Adipose tissue (tissue), 3 donors: ENCODE measurements around the gene FAM163B. TPM values are rescaled to one million over a fixed set of nuclear protein-coding genes. Genes with fewer than 3 reads are reported as not detected.
"Not testable (repeated sequence)": the region's sequence is repeated elsewhere in the genome, so short reads cannot be mapped to it uniquely, and the experiment has no call there.

Source experiments
- H3K27ac ChIP-seq: one replicate; pipeline ENCODE4 v1.5.1; 2013; ENCODE audit warnings: low read depth, low read length
- WGBS, 3 donors: extraction: QIAGEN DNeasy Blood & Tissue Kit; methylation state at CpG; one replicate each; pipeline ENCODE4 v1.1.7; 2013; 5-methylcytosine and 5-hydroxymethylcytosine counted together
- polyA plus RNA-seq, 3 donors: library from polyadenylated mRNA; stranded (reverse); fragments of 200-250 nt; gene quantifications; one replicate each; pipeline ENCODE4 v1.2.3, GENCODE V29; 2013
- donor health status: healthy with polysubstance abuse.
- donor health status: Bipolar disorder and iron deficiency.
- donor health status: healthy.

FAM163B gene
- polyA plus RNA-seq, 3 donors: not detected

DNA sequence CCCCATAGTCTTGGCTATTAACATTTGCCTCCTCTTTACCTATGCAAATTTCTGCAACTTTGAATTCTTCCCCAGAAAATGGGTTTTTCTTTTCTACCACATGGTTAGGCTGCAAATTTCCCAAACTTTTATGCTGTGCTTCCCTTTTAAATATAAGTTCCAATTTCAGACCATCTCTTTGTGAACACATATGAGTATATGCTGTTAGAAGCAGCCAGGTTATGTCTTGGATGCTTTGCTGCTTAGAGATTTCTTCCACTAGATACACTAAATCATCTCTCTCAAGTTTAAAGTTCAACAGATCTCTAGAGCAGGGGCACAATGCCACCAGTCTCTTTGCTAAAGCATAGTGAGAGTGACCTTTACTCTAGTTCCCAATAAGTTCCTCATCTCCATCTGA is 16.8 kb upstream of the FAM163B start:
- H3K27ac ChIP-seq: not testable (repeated sequence)

DNA sequence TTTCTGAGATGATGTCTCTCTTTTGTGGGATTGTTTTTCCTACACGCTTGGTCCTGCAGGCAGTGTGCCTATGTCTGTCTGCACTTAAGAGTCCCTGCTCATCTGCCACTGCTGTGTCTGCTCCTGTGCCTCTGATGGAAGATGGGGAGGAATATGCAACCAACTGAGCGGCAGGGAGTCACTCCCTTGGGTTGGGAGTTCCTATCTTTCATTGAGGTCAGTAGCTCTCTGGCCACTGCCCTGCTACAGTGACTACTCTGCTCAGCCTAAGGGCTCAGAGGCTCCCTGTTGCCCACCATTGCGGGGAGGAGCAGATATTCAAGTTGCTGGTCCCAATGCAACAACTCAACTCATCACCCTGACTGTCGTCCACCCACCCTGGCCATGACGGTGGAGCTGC is 13.4 kb upstream of the FAM163B start:
- WGBS, 3 donors: 47 to 68% (median 68%) methylated on average over 5 of the region's 5 CpGs
- no peak overlapping the region for H3K27ac ChIP-seq

DNA sequence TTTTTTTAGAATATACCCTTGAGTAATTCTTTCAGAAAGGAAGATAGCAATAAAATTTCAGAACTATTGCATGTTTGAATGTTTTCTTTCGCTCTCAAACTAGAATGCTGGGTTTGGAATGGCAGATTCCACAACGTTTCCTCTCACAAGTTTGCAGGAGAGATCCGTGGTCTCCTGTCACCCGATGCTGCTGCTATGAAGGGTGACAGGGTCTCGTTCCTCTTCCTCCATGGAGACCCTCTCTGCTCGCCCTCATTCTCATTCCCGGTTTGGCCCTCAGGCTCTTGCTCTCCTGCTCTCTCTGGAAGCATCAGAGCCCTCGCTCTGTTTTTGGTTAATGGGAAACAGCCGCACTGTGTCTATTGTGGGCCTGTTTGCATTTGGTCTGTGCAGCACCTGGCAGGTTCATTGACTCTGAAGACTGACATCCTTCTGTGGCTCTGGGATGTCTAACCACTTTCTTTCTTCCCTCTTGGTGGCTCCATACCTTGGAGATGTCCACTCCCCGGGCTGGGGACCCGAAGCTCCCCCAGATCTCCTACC is 12.6 kb upstream of the FAM163B start:
- H3K27ac ChIP-seq: no peak overlapping the region
- WGBS, 3 donors: 57 to 75% (median 75%) methylated on average over 11 of the region's 11 CpGs

DNA sequence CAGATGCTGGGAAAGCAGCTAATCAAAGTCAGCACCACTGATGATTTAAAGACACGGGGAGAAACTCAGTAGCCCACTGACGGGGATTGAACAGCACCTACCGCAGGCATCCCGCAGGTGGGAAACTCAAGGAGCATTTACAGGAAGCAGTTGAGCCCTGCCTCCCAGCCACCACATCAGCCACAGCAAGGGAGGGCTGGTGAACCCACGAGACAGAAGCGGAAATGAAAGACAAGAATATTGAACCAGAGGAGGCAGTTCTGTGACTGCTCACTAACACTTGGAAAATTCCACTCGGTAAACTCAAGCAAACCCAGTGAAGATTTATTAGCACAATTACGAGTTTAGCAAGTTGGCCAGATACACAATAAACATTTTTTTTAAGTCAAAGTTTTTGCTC is 10.6 kb upstream of the FAM163B start:
- WGBS, 3 donors: 11 to 17% (median 15%) methylated on average over 8 of the region's 8 CpGs
- no peak overlapping the region for H3K27ac ChIP-seq

DNA sequence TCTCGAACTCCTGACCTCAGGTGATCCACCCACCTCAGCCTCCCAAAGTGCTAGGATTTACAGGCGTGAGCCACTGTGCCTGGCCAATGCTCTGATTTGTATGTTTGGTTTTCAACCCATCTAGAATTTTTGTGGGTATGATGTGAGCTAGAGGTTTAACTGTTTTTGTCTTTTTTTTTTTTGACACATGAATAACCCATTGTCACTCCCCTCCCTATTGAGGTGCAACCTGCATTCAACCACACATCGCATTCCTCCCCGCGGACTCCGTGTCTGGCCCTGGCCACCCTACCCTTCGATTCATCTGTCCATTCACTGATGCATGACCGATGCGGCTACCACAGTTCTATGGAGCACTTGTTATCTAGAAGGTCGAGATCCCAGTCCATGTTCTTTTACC is 9.5 kb upstream of the FAM163B start:
- WGBS, 3 donors: 79 to 86% (median 86%) methylated on average over 10 of the region's 10 CpGs
- no peak overlapping the region for H3K27ac ChIP-seq

DNA sequence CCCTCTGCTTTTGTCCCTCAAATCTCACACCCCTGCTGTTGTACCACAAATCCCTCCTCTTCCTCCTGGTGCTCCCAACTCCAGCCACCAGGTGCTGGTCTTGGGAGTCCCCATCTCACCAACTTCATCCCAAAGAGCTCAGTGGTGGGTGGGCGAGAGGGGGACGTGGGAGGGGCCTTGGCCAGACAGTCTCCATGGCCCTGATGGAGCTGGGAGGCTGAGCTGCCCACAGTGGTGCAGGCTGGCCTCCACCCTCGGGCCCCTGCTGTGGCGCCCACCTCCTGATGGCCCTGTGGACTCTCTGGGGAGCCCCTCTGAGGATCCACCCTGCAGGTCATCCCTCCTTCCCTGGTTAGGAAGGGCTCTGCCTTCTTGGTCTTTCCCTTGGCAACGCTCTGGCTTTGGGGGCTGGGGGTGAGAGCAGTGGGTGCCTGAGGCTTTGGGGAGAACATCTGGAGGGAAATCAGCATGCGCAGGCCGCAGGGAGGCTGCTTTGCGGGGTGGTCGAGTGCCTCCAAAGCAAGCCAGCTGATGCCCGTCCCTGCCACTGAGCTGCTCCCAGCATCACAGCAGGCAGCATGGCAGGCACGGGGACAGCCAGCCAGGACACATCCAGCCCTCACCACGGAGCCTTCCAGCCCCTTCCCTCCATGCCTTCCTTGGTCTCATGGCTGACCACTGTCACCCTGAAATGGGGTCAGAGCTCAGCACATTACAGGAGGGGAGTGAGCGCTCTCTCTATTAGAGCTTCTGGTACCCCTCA is 7.6 kb upstream of the FAM163B start:
- no peak overlapping the region for H3K27ac ChIP-seq
- 76 to 81% (median 77%) methylated on average over 12 to 13 of the region's 13 CpGs for WGBS, 3 donors

DNA sequence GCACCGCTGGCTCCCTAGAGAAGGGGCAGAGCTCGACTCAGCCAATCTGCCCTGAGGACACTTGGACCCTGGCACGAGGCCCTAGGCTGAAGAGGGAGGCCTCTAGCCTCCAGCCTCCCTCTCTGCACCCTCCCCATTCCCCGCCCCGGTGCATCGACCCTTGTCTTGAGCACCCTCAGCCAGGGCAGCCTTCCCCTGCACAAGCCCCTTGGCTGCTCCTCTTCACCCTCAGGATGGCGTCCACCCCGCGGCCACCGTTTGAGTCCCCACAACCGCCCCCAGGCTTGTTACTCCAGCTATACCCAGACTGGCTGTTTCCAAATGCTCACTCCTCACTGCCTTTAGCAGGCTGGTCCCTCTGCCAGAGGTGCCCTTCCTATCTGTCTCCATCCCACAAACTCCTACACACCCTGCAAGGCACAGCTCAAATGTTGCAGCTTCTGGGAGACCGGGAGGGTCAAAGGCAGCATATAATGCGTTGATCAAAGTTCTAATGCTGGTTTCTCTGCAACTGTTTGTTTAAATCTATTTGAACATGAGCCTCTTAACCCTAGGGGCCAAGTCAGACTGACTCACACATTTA is 6.5 kb upstream of the FAM163B start:
- WGBS, 3 donors: 67 to 72% (median 71%) methylated on average over 12 to 13 of the region's 13 CpGs
- no peak overlapping the region for H3K27ac ChIP-seq

DNA sequence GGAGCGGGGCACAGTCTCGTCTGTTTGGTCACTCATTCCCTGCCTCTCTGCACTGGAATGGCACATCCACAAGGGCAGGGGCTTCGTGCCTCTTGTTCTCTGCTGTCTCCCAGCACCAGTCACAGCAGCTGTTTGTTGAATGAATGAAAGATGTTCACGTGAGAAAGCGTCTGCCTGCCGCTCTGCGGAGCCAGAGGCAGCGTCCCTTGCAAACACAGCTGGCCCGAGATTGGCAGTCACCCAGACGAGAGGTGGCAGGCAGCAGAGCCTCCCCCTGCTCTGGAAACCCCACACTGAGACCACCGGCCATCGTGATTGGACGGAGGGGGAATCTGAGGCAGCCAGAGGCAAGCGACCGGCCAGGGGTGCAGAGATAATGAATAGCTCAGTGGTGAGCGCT is 6.0 kb upstream of the FAM163B start:
- H3K27ac ChIP-seq: no peak overlapping the region
- WGBS, 3 donors: 31 to 40% (median 35%) methylated on average over 16 of the region's 16 CpGs

DNA sequence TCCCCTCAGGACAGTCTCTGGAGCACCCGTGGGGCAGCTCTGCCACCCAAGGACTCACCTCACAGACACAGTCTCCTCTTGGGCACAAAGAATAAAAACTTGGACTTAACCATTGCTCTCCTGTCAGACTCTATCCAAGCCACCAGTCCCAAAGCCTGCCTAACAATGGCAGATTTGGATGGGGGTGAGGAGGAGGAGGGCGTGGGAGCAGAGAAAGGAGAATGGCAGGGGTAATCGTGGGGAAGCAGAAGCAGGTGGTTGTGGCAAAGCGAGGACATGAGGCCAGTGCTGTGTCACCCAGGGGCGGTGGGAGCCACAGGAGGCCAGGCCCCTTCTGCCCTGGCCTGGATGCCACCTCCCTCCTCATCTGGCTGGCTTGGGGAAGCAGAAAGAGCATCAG is 5.5 kb upstream of the FAM163B start:
- H3K27ac ChIP-seq: no peak overlapping the region
- WGBS, 3 donors: 52 to 61% (median 60%) methylated on average over 5 of the region's 5 CpGs

DNA sequence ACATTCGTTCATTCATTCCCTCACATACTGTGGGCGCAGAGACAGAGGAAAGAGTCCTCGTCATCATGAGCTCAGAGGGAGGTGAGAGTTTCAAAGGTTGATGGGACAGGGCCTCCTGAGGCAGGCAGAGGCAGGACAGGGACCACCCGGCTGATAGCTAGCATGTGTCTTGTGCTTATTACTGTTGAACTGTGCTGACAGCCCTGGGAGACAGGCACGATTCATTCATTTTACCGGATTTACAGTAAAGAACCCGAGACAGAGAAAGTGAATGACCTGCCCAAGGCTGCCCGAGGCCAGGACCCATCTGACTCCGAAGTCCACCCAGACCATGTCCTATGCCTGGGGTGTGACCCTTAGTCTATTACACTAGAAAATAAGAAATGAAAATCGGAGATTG is 4.9 kb upstream of the FAM163B start:
- WGBS, 3 donors: 61 to 76% (median 71%) methylated on average over 10 of the region's 10 CpGs
- H3K27ac ChIP-seq: no peak overlapping the region

DNA sequence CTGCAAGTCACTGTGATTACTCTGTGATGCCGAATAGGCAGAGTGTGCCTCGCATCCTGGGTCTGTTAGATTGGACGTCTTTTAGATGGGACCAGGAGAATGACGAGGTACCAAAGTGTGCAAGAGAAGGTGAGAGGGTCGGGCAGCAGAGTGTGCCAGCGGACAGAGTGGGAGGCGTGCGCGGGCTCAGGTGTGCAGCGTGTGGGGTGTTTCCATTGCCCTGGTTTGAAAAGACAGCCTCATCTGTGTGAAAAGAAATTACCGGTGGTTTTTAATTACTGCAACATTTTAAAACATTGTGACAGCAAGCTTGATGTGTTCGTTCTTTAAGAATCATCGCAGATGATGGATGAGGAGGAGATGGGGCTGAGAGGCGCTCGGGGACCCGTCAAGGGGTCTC is 4.2 kb upstream of the FAM163B start:
- no peak overlapping the region for H3K27ac ChIP-seq
- WGBS, 3 donors: 75 to 79% (median 79%) methylated on average over 16 of the region's 16 CpGs

DNA sequence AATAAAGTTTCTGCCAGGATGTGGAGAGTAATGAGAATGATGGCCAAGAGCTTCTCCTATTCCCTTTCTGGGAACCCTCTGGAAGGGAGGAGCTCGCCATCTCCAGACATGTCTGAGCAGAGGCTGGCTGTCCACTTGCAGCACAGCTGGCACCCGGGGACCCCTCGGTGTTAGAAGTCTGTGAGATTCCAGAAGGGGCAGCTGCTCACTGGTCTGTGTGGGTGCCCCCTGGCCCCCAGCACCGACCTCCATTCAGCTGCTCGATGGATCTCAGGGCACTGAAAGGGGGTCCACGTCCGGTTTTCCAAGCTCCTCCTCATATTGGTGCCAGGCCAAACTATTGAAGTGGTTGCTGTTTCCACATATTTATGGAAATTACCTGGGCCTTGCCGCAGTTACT is 3.6 kb upstream of the FAM163B start:
- WGBS, 3 donors: 75 to 77% (median 77%) methylated on average over 8 of the region's 8 CpGs
- H3K27ac ChIP-seq: no peak overlapping the region

DNA sequence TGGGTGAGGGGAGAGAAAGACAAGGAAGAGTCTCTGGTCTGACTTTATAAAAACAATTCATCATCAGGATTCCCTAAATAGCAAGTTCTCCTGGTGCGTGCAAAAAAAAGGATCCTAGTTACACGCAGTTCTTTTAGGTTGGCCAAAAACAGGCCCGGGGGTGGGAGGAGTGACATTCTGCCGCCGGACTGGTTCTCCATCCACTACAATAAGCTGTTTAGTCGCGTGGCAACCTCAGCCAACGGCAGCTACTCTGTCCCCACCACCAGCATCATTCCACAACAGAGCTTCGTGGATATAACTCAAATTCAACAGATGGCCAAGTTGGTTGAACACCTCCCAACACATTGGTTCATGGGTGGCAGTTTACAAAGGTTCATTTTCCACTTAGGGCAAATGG is 2.9 kb upstream of the FAM163B start:
- H3K27ac ChIP-seq: no peak overlapping the region
- WGBS, 3 donors: 80 to 82% (median 81%) methylated on average over 9 of the region's 9 CpGs

DNA sequence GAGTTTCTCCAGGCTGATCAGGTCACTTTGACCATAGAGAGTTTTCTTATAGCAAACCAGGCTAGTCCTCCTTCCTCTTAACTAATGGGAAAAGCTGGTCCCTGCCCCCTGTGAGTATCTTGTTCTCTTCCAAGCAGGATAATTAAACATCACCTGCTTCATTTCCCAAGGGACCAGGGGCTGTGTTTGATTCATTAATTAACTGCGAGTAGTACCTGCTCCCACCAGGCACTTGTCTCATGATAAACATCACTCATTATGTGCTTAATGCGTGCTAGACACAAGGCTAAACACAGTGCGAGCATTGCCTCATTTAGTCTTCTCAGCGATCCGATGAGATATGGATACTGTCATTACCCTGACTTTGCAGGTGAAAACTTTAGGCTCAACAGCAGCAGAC is 1.7 kb upstream of the FAM163B start:
- no peak overlapping the region for H3K27ac ChIP-seq
- WGBS, 3 donors: 30 to 88% (median 77%) methylated on average over 5 of the region's 5 CpGs

DNA sequence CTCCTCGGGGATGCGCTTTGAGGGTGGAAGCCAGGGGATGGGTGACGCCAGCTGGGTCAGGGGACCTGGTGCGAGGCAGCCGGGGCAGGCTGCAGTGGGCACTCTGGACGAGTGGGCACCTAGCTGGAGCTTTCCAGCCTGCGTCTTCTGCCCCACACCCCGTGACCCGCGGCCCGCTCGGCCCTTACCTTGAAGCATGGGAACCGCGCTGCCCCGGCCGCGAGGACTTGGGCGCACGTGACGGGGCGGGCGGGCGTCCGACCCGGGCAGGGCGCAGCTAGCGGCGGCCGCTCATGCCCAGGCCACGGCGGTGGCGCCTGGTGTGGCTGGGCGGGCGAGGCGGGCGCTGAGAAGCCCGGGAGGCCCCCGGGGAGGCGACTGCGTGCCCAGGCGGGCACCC is 300 bp downstream of the FAM163B start:
- WGBS, 3 donors: 10 to 12% (median 11%) methylated on average over 24 to 41 of the region's 41 CpGs
- no peak overlapping the region for H3K27ac ChIP-seq

DNA sequence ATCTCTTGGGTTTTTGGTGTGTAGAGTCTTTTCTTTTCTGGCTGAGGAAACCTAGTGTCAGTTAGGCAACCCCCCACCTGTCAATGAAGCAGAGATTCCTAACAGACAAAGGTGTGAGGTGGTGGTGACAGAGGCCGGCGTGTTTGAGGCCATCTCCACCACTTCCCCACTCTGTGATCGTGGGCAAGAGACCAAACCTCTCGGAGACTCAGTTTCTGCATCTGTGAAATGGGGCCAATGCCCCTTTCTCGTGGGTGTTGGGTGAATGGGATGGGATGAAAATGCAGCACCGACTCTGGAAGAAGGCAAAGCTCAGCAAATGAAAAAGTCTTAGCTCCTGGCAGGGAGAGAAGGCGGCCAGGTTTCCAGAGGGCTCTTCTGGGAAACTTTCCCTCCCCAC is 807 bp downstream of the FAM163B start:
- 70 to 81% (median 75%) methylated on average over 7 of the region's 7 CpGs for WGBS, 3 donors

DNA sequence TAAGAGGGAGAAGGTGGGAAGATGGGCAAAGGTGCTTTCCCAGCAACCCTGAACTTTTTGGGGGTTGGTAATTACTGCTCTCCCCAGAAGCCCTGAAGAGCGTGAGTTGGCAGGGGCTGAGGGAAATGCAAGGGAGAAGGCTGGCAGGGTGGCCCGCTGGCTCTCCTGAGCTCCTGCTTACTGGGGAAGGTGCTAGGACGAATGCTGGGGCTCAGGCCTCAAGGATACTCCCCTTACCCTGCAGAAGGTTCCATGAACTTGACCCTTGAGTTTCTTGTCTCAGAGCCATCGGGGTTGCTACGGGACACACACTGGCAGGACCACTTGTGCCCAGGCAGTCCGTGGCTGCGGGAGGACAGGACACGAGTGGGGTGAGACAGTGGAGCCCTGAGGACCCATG is 1.2 kb downstream of the FAM163B start:
- 68 to 84% (median 82%) methylated on average over 8 of the region's 8 CpGs for WGBS, 3 donors
- H3K27ac ChIP-seq: no peak overlapping the region

More for the DNA sequence above, 807 bp downstream of the FAM163B start:
- no peak overlapping the region for H3K27ac ChIP-seq

DNA sequence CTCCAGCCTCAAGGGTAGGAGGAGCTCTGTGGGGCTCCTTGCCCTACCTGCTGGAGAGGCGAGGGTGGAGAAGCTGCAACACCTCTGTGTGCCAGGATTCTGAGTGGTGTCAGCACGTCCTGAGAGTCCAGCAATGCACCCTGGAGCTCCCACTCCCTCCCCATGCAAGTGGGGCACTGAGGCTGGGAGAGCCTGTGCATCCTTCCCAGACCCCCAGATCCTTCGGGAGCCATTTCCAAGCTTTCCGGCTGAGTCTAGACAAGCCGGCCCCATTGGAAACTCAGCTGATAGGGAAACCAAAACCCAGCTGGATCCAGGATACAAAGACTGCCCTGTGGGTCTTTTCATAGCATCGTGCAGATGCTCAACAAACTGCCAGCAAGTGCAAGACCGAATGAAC is 1.8 kb downstream of the FAM163B start:
- H3K27ac ChIP-seq: no peak overlapping the region
- WGBS, 3 donors: 48 to 51% (median 48%) methylated on average over 7 of the region's 7 CpGs

DNA sequence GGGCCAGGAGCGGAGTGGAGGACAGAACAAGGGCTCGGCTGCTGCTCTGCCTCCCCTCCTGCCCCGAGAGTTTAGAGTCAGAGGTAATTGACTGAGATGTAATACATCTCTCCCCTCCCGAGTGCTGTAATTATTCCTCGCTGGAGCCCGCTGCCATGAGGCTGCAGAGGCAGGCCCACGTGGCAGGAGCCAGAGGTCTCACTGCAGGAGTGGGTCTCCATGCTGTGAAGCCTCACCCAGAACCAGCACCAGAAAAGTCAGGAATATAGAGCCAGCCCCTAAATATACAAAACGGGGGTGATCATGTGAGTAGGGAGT is 2.5 kb downstream of the FAM163B start:
- no peak overlapping the region for H3K27ac ChIP-seq
- 42 to 50% (median 45%) methylated on average over 8 of the region's 8 CpGs for WGBS, 3 donors
